B cell (primary cell): ENCODE measurements around the gene SNRNP70. TPM values are rescaled to one million over a fixed set of nuclear protein-coding genes. Genes with fewer than 3 reads are reported as not detected.

Experiments used
- ATAC-seq: fragments of 200-7000 bp; cut with Tn5 transposase; one replicate; pipeline ENCODE4 v1.10.0; 2021; ENCODE audit warnings: low read depth, mild to moderate bottlenecking, moderate number of reproducible peaks, moderate library complexity
- CTCF ChIA-PET: fragments of 350-600 bp; sonication (Branson Sonifier 250); formaldehyde crosslinking; loops from one replicate; lab custom pipeline; 2021; ENCODE audit warnings: antibody characterized with exemption, inconsistent platforms; lab: Charles Lee
- POLR2A ChIA-PET: fragments of 350-600 bp; sonication (Branson Sonifier 250); formaldehyde crosslinking; loops from one replicate; lab custom pipeline; 2021; ENCODE audit warnings: antibody characterized with exemption; lab: Charles Lee
- DNase-seq: peaks from one replicate; pipeline ENCODE4 v3.0.0; 2013
- H2AFZ ChIP-seq: 2 replicates; pipeline ENCODE4 v1.6.1; 2012; ENCODE audit warnings: mild to moderate bottlenecking, low read depth, low read length; ENCODE audit not compliant: insufficient read depth, poor library complexity, severe bottlenecking
- H3K27ac ChIP-seq, 2 donors: 1 replicate in 1 of 2; 2 replicates in 1 of 2; pipeline ENCODE4 v1.5.1; 2012 to 2013; ENCODE audit warnings: low read length in 2 of 2, mild to moderate bottlenecking in 2 of 2, moderate library complexity in 1 of 2
- H3K27me3 ChIP-seq, 4 experiments: fragments of 200-600 bp in 1 of 4; sonication (generic) in 1 of 4; replicated peaks in 1 of 4; 1 replicate in 2 of 4; 2 replicates in 2 of 4; pipeline versions ENCODE4 v1.6.1 to v1.7.0; 2013 to 2016; ENCODE audit warnings: low read length in 3 of 4, mild to moderate bottlenecking in 2 of 4, mixed read lengths in 1 of 4, moderate library complexity in 1 of 4; ENCODE audit not compliant: insufficient read depth in 4 of 4, control insufficient read depth in 3 of 4; ENCODE audit errors: control extremely low read depth in 1 of 4
- H3K36me3 ChIP-seq, 2 experiments: replicated peaks in 1 of 2; 1 replicate in 1 of 2; 2 replicates in 1 of 2; pipeline versions ENCODE4 v1.6.1 to v1.7.1; 2013; ENCODE audit warnings: low read length in 1 of 2; ENCODE audit not compliant: insufficient read depth in 2 of 2, control insufficient read depth in 1 of 2; ENCODE audit errors: control extremely low read depth in 1 of 2, extremely low read depth in 1 of 2
- H3K4me1 ChIP-seq, 2 donors: fragments of 200-600 bp in 1 of 2; sonication (generic) in 1 of 2; 1 replicate in 1 of 2; 2 replicates in 1 of 2; pipeline versions ENCODE4 v1.5.1 to v1.6.1; 2013 to 2017; ENCODE audit warnings: low read length in 2 of 2; ENCODE audit not compliant: control insufficient read depth in 2 of 2, insufficient read depth in 2 of 2
- H3K4me2 ChIP-seq: replicated peaks from 2 replicates; pipeline ENCODE3; 2012; ENCODE audit warnings: mild to moderate bottlenecking, low read depth, low read length; ENCODE audit not compliant: poor library complexity, severe bottlenecking
- H3K4me3 ChIP-seq, 5 experiments: fragments of 200-600 bp in 1 of 5; sonication (generic) in 1 of 5; 1 replicate in 3 of 5; 2 replicates in 2 of 5; pipeline versions ENCODE4 v1.5.1 to v1.7.0; 2011 to 2016; ENCODE audit warnings: low read length in 4 of 5, mild to moderate bottlenecking in 4 of 5, low read depth in 2 of 5, control low read depth in 1 of 5, moderate library complexity in 1 of 5; ENCODE audit not compliant: insufficient read depth in 1 of 5; ENCODE audit errors: control extremely low read depth in 1 of 5, extremely low read depth in 1 of 5
- H3K79me2 ChIP-seq: fragments of 200-600 bp; sonication (generic); one replicate; pipeline ENCODE4 v1.6.0; 2016; ENCODE audit warnings: low read length; ENCODE audit not compliant: control insufficient read depth, insufficient read depth
- H3K9ac ChIP-seq: fragments of 200-600 bp; sonication (generic); 2 replicates; pipeline ENCODE4 v1.6.1; 2017; ENCODE audit warnings: mild to moderate bottlenecking, low read length, moderate library complexity
- H3K9me3 ChIP-seq, 3 donors: one replicate each; pipeline versions ENCODE4 v1.6.1 to v1.7.1; 2013; ENCODE audit warnings: low read length in 2 of 3; ENCODE audit not compliant: control insufficient read depth in 2 of 3, insufficient read depth in 1 of 3; ENCODE audit errors: control extremely low read depth in 1 of 3
- H4K20me1 ChIP-seq: 2 replicates; pipeline ENCODE4 v1.6.0; 2012; ENCODE audit warnings: mild to moderate bottlenecking, low read length; ENCODE audit not compliant: insufficient read depth, control insufficient read depth, poor library complexity, severe bottlenecking
- H3K27ac Mint-ChIP-seq: one replicate; pipeline ENCODE4 v1.8.0; 2021; ENCODE audit warnings: mixed read lengths
- H3K27me3 Mint-ChIP-seq: one replicate; pipeline ENCODE4 v1.8.0; 2021; ENCODE audit warnings: mixed read lengths
- H3K4me1 Mint-ChIP-seq: one replicate; pipeline ENCODE4 v1.8.0; 2021; ENCODE audit warnings: mixed read lengths
- H3K4me3 Mint-ChIP-seq: one replicate; pipeline ENCODE4 v1.8.0; 2021; ENCODE audit warnings: mixed read lengths
- H3K9me3 Mint-ChIP-seq: one replicate; pipeline ENCODE4 v1.8.0; 2022; ENCODE audit warnings: mixed read lengths; ENCODE audit not compliant: insufficient read depth
- EZH2 ChIP-seq: IDR thresholded peaks from 2 replicates; pipeline ENCODE4 v1.6.1; 2012; ENCODE audit warnings: borderline replicate concordance, low read depth, mild to moderate bottlenecking, moderate library complexity, low read length; ENCODE audit not compliant: insufficient read depth, poor library complexity, severe bottlenecking
- WGBS: methylation state at CpG from one replicate; pipeline ENCODE4 v1.1.5; 2013; ENCODE audit warnings: missing lambda C conversion rate; ENCODE audit not compliant: insufficient coverage; 5-methylcytosine and 5-hydroxymethylcytosine counted together
- intact Hi-C: fragments of 100-400 bp; cut with micrococcal nuclease; formaldehyde crosslinking; loops from one replicate; pipeline ENCODE4 v1.10.0; 2022
- polyA plus RNA-seq: library from polyadenylated mRNA; depleted of rRNA; stranded (reverse); fragments of >200 nt; gene quantifications from 2 replicates; pipeline ENCODE4 v1.2.3, GENCODE V29; 2012
- total RNA-seq, 2 donors: library from RNA; stranded (reverse); fragments of 120-200 nt in 1 of 2; gene quantifications; 1 replicate in 1 of 2; 2 replicates in 1 of 2; pipeline versions ENCODE4 v1.2.3 to v1.2.4, GENCODE V29; 2013 to 2022
- TF ChIP-seq, protein P1 (sequence below): fragments of 200-600 bp; IDR thresholded peaks from one replicate; pipeline ENCODE4 v1.8.0; 2022; ENCODE audit warnings: antibody characterized with exemption, mild to moderate bottlenecking

SNRNP70 gene
- total and polyA plus RNA-seq, 2 donors (not counting 1 experiment from before 2014, with no cell fraction given) = 598 to 954 TPM

- peak within 1 kb of the TSS; percentile 93 for H2AFZ ChIP-seq
Measured at GRCh38 chr19:49057636-49058234, 27.5 kb upstream of the SNRNP70 start, which contains the start of gene CGB7. TSS of gene CGB7 (minus strand) at chr19:49057749. CDS start at chr19:49055375, 2,374 bp downstream.

More at GRCh38 chr19:49057636-49058234, 27.5 kb upstream of the SNRNP70 start, which contains the start of gene CGB7:
- H3K36me3 ChIP-seq = no peaks in the 10 kb centered on the region
- no peaks in the 10 kb centered on the region for H4K20me1 ChIP-seq
- Mint-ChIP-seq H3K27ac (no peak within 1 kb of the TSS), H3K4me3 (peak within 1 kb of the TSS; percentile 90), H3K9me3 (no peaks in the 10 kb centered on the region), H3K4me1 (peaks cover 22% of the 10 kb centered on the region), H3K27me3 (peaks cover 28% of the 10 kb centered on the region)
- peak; percentile 25 for ATAC-seq
- intact Hi-C loops = no loop called here
- peaks cover 0 to 58% (median 23%) of the 10 kb centered on the region in 4 experiments for H3K27me3 ChIP-seq
- WGBS = 7% methylated on average over 33 of the region's 38 CpGs
- H3K9ac ChIP-seq = peak within 1 kb of the TSS; percentile 69
- ChIA-PET POLR2A (no interaction called here), CTCF (interaction anchor here (0.8 to 1.5 kb wide), 3 partner anchors 13 to 141 kb away, joined by 3 to 5 read pairs (median 3); no protein-coding TSS in a partner anchor)
- TF ChIP-seq EZH2 = no peak
- TF ChIP-seq, protein P1, sequence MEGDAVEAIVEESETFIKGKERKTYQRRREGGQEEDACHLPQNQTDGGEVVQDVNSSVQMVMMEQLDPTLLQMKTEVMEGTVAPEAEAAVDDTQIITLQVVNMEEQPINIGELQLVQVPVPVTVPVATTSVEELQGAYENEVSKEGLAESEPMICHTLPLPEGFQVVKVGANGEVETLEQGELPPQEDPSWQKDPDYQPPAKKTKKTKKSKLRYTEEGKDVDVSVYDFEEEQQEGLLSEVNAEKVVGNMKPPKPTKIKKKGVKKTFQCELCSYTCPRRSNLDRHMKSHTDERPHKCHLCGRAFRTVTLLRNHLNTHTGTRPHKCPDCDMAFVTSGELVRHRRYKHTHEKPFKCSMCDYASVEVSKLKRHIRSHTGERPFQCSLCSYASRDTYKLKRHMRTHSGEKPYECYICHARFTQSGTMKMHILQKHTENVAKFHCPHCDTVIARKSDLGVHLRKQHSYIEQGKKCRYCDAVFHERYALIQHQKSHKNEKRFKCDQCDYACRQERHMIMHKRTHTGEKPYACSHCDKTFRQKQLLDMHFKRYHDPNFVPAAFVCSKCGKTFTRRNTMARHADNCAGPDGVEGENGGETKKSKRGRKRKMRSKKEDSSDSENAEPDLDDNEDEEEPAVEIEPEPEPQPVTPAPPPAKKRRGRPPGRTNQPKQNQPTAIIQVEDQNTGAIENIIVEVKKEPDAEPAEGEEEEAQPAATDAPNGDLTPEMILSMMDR = no peak
- peaks cover 0 to 27% (median 0%) of the 10 kb centered on the region in 3 donors for H3K9me3 ChIP-seq
- DNase-seq = peak; percentile 52
- H3K4me3 ChIP-seq = peak within 1 kb of the TSS in 4 of 5 experiments; percentile 51 to 77 (median 56)
- no peaks in the 10 kb centered on the region for H3K79me2 ChIP-seq
- no peak within 1 kb of the TSS for H3K27ac ChIP-seq
- H3K4me1 ChIP-seq = peaks cover 17 to 28% of the 10 kb centered on the region in 2 donors
- peak within 1 kb of the TSS; percentile 98 for H3K4me2 ChIP-seq
